GM18858 (cell line): ENCODE data around the gene DHX16.
A peak's percentile ranks its signal among the peaks of the same experiment; 100 is the strongest.
"Not testable (repeated sequence)": the region's sequence is repeated elsewhere in the genome, so short reads cannot be mapped to it uniquely, and the experiment has no call there.

ENCODE experiments used
- ATAC-seq: cut with Tn5 transposase; IDR thresholded peaks from one replicate; pipeline ENCODE4 v1.9.1; 2021; ENCODE audit not compliant: unreplicated experiment

DHX16 gene

DNA sequence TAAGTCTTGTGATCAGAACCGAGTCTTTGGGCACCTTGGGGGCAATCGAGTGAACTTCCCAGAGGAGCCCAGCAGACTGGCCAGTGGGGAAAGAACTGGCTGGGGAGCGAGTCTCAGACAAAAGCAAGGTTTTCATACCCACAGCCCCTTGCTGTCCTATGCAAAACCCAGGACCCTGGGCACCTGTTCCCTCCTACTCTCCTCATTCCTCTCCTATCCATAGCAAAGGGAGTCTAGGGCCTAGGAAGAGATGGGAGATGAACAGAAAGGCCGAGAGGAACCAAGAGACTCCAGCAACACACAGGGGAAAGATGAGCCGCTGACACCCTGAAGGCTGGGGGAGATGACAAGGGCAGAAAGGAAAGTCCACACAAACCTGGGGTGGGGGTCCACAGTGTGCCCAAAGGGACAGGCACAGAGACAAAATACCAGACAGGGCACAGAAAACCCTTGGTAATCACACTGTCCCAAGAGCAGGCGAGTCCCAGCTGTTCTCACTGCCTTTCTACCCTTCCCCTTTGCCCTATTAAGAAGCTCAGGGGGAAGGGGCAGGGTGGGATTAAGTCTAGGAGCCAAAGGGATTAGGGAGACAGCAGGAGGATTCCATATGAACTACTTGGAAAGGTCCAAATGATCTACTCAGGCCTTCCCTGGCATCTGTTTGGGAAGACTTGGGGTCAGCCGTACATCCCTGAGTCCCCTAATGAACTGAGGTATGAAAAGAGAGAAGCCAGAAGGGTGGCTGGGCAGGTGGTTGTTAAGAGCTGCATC, 7.1 kb upstream of the DHX16 start:
- ATAC-seq: no peak

DNA sequence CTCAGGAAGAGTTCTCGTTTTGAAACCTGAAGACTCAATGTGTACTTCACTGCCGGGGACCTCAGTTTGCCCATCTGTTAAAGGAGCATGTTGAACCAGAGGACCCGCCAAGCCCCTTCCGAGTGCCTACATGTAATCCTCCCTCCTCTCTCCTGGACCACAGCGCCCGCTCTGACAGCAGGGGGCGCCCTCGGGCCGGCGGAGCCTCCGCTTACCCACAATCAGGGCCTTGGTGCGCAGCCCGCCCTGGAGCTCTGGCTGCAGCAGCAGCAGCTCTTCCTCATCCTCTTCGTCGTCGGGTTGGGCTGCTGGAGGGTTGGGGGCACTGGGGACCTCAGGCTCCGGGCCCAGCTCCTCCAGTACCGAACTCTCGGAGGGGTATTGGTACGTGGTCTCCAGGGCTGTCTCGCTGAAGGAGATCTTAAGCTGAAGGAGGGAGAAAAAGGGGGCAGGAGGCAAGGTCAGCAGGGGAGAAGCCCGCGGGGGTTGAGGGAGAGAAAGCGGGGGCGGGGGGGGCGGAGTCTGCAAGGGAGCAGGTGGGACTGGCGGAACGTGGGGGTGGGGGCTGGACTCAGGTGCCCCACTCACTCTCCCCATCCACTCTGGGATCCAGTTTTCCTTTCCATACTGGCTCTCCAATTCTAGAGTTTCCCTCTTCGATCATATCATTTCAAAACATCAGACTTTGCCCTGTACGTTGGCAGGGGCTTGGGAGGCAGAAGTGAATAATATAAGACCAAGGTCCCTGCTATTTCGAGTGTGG, 6.3 kb upstream of the DHX16 start:
- no peak for ATAC-seq

DNA sequence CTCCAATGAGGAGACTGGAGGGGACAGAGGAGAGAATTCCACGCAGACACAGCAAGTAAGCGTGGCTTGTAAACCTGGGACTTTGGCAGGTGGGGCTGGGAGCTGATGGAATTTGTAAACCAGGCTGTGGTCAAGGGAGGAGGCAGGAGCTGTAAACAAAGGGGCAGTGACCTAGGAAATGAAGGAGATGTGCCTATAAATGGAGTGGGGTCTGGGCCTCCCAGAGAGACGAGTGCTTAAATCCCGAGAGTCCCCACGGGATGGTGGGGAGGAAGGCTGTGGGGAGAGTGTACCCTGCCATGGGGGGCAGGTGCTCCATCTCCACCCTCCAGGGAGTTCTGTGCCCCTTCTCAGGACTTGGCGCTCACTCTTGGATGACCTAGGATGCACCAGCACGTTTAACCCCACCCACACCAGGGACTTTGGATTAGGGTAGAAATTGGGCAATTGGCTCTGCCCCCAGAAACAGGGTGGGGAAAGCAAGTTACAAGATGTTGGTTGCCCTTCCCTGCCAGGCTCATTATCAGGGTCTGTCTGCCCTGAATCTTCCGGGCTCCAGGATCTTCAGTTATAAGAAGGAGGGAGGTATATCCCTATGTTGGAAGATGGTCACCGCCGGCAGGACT, 4.0 kb upstream of the DHX16 start:
- no peak for ATAC-seq

GRCh38 chr6:30670760-30671527, 1.9 kb downstream of the DHX16 start:
- no peak for ATAC-seq

GRCh38 chr6:30666300-30666699, 6.5 kb downstream of the DHX16 start:
- not testable (repeated sequence) for ATAC-seq

- no peak for ATAC-seq
Measured at GRCh38 chr6:30664994-30665767, 7.6 kb downstream of the DHX16 start.

- not testable (repeated sequence) for ATAC-seq
Measured at GRCh38 chr6:30657922-30658321, 14.9 kb downstream of the DHX16 start.

- ATAC-seq: no peak
Measured at GRCh38 chr6:30657454-30657853, 15.4 kb downstream of the DHX16 start.

GRCh38 chr6:30656513-30656912, 16.3 kb downstream of the DHX16 start:
- ATAC-seq: no peak

- no peak for ATAC-seq
Measured at GRCh38 chr6:30655743-30656094, 17.1 kb downstream of the DHX16 start.

- no peak for ATAC-seq
Measured at GRCh38 chr6:30654798-30655742, 17.7 kb downstream of the DHX16 start.

DNA sequence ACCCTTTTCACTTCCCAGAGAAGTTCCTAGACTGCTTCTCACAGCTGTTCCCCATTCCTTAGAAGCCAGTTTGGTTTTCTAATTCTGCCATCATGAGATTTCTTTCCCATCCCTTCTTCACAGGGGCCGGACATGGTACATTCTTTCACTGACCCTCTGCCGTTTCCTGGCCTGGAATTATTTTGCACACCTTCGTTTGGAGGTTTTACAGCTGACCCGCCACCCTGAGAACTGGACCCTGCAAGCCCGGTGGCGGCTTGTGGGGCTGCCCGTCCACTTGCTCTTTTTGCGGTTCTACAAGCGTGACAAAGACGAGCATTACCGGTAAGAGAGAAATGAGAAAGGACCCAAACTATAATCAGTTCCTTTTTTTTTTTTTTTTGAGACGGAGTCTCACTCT, 21.7 kb downstream of the DHX16 start:
- no peak for ATAC-seq

DNA sequence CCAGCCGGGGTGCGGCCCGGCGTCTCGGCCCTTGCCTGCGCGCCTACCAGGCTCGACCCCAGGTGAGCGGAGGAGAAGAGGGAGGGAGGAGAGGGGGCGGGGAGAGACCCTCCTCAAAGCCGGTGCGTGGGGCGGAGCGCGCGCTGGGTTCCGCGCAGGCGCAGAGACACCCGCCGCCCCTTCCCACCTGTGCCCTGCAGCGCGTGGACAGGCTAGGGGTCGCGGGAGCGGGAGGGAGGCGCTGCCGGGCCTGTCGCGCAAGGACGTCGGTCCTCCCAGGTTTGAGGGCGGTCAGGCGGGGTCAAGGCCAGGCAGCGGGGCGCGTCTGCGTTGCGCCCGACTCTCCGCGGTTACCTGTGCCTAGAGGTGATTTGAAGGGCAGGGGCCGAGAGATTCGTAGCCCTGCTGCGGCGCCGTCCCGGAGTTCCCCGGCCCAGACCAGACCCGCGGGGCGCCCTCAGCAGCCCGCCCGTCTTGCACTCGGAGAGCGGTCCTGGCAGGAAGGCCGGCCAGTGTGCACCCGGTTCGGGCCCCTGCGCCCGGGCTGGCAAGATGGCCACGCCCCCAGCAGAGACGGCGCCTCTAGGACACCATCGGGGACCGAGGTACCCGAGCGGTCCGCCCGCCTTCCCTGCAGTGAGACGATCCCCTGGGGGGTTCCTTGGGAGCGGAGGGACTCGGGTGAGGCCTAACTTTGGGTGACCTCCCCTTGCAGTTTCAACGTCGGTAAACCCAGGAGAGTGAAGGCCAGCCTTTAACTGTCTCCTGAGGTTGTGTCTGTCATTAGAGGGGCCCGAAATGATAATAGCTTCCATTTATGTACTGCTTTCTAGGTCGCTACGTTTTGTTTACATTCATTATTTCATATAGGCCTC, 25.3 kb downstream of the DHX16 start:
- ATAC-seq: peak; percentile 38

DNA sequence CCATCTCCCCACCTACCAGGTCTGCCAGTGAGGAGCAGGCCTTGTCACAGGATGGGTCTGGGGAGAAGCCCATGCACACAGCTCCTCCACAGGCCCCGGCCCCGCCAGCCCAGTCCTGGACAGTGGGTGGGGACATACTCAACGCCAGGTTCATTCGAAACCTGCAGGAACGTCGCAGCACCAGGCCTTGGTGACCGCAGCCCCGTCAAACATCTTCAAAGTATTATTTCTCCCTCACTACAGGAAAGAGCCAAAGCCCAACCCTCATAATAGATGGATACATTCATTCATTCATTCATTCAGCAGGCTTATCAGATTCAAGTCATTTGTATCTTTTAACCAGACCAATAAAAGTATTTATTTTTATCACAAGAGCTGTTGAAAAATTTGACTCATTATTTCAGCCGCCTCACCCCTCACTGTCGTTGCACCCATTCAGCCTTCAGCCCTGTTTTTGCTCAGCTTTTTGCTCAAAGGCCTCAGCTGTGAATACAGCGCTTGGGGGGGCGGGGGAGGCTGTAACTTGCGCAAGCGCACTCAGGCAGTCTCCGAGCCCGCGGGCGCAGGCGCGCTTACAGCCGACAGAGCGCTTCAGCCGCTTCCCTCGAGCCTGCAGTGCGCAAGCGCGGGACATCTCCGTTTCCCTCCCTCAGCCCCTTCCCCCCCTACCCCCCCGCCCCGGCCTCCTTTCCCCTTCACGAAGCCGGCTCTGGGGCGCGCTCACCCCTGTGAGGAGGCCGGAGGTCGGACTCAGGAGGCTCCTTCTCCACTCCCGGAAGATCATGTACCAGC, 26.2 kb downstream of the DHX16 start, which contains the start of gene C6orf136:
TSS of gene C6orf136 (plus strand) at position 684 of the 792 bp plus-strand sequence. CDS start at position 783, 99 bp downstream.
- ATAC-seq: peak; percentile 34

DNA sequence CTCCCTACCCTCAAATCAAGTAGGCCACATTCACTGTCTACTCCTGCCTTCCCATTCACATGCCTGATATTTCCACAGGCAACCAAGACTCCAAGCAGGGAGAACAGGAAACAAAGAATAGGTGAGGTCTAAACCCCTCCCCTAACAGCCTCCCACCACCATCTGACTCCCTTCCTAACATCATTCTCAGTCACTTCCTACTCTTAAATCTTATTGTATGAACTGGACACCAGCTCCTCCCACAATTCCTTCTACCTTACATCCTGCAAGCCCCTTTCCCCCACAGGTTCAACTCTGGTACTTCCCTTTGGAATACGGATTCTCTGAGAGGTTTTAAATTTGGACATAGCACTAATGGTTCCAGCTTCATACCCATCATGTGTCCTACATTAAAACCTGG, 26.8 kb downstream of the DHX16 start:
- ATAC-seq: no peak

DNA sequence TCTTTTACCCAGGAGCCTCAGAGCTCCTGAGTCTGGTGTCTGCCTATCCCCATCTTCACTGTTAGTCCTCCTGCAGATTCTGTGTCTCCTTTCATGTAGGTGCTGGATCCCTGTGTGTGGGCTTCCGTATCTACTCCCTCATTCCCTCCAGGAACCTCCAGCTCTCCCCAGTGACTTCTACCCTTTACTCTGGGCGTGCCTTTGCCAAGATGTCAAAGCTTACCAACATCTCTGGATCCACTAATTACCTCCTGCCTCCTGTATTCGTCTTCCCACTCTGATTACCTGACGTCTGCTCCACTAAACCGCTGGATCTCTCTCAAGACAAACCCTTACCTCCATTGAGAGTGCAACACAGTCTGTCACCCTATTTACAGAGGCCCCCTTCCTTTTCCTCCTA, 28.0 kb downstream of the DHX16 start:
- no peak for ATAC-seq

GRCh38 chr6:30643656-30644055, 29.1 kb downstream of the DHX16 start:
- no peak for ATAC-seq

DNA sequence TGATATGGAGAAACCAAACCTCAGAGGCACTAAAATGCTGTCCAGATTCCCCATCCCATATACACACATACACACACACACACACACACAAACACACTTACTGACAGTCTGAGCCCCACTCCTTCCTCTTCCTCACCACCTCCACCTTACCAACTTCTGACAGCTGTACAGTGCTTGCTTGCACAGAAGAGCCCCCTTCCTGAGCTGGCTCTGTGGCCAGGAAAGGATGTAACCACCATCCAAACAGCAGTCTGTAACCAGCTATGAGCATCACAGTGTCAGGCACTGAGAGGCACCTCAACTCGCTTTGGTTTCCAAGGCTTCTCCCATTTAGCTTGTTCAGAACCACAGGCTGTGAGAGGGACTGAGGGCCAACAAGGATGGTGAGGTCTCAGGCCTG, 31.8 kb downstream of the DHX16 start:
- no peak for ATAC-seq
